Cardiac fibroblast (primary cell): ENCODE data around the gene CHRM4.

ENCODE experiments used
- DNase-seq, 2 donors: peaks; one replicate each; pipeline versions ENCODE4 v3.0.0 to v3.0.0-alpha.2; 2010; ENCODE audit warnings: low read depth in 2 of 2
- H3K4me3 ChIP-seq, 2 donors: replicated peaks in 1 of 2; 1 replicate in 1 of 2; 2 replicates in 1 of 2; pipeline ENCODE4 v1.5.1; 2011; ENCODE audit warnings: low read depth in 2 of 2, low read length in 2 of 2, mild to moderate bottlenecking in 2 of 2, moderate library complexity in 1 of 2
- TF ChIP-seq, protein P1 (sequence below): IDR thresholded peaks from one replicate; pipeline ENCODE4 v1.5.1; 2011; ENCODE audit warnings: low read depth, mild to moderate bottlenecking, low read length, inconsistent platforms

CHRM4 gene

DNA sequence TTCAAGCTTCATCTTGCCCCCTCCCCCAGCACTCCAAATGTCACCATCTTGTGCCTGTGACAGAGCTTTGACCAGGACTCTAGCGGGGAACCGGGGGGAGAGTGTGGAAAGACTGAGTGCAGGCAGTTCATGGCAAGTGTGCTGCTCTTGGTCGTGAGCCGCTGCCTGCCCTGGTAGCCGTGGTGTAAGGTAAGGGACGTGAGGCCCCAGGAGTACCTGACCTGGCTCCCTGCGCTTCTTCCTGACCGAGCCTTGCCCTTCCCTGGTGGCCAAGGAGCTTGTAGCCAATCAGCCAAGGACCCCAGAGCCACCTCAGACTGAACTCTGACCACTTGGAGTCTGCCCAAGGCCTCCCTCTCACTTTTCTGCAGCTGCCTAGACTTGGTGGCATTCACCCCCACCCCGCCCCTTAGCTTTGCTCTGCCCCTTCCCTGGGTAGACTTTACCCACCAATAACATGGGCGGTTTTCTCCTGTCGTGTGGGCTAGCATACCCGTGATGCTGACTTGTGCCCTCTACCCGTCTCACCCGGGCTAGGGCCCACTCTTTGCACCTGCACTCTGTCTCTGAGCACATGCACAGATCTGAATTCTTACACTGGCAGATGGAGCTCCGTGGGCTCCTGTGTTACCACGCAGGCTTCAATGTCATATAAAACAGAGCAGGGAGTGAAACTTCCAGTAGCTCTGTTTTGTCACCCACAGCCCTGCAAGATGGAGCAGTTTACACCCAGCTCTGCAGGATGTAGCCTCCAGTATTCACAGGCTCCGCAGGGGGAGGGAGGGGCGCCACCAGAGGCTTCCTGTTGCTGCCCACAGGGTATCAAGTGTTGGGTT, 42.8 kb downstream of the CHRM4 start:
- TF ChIP-seq, protein P1, sequence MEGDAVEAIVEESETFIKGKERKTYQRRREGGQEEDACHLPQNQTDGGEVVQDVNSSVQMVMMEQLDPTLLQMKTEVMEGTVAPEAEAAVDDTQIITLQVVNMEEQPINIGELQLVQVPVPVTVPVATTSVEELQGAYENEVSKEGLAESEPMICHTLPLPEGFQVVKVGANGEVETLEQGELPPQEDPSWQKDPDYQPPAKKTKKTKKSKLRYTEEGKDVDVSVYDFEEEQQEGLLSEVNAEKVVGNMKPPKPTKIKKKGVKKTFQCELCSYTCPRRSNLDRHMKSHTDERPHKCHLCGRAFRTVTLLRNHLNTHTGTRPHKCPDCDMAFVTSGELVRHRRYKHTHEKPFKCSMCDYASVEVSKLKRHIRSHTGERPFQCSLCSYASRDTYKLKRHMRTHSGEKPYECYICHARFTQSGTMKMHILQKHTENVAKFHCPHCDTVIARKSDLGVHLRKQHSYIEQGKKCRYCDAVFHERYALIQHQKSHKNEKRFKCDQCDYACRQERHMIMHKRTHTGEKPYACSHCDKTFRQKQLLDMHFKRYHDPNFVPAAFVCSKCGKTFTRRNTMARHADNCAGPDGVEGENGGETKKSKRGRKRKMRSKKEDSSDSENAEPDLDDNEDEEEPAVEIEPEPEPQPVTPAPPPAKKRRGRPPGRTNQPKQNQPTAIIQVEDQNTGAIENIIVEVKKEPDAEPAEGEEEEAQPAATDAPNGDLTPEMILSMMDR: no peak
- no peak for DNase-seq
- H3K4me3 ChIP-seq: peak overlapping the region; percentile 93 to 96

DNA sequence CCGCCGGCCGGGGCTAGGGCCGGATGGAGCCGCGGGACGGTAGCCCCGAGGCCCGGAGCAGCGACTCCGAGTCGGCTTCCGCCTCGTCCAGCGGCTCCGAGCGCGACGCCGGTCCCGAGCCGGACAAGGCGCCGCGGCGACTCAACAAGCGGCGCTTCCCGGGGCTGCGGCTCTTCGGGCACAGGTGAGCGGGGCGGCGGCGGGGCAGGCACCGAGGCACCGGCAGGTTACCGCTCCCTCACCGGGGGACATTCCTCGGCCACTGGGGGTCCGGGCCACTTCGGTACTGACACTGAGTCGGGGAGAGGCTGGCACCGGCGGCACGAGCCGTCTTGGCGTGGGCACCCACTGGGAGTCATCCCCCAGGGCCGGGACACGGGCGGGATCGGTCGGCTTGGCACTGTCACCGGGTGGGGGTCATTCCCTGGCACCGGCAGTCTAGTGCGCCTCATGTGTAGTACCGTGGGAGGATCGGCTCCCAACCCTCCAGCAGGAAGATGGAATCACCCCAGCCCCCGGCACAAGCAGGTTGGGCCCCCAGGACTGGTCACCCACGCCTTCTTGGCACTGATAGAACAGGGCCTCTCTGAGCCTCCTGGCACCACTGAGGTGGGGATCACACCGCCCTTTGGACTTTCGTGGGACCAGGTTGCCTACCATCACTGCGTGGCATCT, 43.8 kb downstream of the CHRM4 start:
- TF ChIP-seq, protein P1: no peak
- H3K4me3 ChIP-seq: peak overlapping the region; percentile 93 to 96
- no peak for DNase-seq

DNA sequence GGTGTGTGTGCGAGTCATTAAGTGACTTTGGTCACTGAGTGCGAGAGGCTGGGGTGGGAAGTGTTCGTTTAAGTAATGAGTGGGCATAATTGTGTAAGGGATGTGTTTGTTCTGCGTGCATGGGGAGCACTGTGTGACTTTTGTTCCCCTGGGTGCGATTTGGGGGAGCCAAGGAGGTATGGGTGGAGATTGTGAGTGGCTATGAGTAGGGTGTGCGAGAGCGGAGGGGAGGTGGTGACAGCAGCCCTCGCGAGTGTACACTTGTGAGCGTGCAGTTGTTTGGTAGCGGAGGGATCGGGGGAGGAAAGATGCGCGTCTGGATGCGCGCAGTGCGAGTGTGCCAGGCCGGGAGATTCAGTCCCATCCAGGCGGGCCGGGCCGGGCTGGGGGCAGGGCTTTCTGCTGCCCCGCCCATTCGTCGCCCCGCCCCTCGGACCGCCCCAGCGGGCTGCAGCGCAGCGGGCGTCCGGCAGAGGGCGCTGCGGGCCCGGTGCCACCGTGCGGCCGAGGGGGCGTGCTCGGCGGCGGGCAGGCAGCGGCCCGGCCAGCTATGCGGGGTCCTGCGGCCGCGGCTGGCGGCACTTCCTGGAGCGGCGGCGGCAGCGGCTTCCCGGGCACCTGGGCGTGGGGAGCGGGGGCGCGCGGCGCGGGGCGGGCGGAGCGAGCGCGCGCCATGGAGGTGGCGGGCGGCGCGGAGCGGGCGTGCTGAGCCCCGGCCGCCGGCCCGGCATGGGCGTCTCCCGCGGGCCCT, 44.5 kb downstream of the CHRM4 start, which contains the start of gene DGKZ:
Gene DGKZ, plus strand, starts transcription at position 578 of the 751 bp plus-strand sequence. CDS start 197 bp downstream, outside the sequence.
- TF ChIP-seq, protein P1: peak; percentile 30
- H3K4me3 ChIP-seq: peak within 1 kb of the TSS; percentile 93 to 96
- DNase-seq: peak; percentile 76 to 89

DNA sequence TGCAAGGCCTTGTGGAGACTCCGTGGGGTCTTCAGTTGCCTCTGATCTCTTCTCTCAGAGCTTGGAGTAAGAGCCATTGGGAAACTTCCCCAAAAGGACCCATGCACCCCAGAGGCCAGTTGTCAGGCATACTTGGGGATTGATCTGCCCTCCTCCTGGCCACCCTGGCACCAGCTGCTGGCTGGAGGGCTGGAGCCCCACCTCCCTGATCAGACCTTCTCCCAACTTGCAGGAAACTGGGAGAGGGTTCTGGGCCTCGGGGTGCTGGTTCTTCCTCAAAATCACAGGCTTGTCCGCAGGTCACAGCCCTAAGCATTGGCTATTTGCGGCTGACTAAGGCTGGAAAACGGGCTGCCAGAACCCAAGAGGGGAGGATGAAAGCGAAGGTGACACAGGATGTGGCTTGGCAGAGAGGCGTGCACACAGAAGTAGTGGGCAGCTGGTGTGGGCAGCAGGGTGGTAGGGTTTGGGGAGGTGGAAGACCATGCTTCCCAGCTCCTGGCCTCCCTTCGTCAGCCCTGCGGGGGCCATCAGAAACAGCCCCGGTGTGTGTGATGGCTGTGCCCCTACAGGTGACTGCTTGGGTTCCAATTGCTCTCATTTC, 45.6 kb downstream of the CHRM4 start:
- TF ChIP-seq, protein P1: no peak
- DNase-seq: no peak
- no peak overlapping the region for H3K4me3 ChIP-seq

DNA sequence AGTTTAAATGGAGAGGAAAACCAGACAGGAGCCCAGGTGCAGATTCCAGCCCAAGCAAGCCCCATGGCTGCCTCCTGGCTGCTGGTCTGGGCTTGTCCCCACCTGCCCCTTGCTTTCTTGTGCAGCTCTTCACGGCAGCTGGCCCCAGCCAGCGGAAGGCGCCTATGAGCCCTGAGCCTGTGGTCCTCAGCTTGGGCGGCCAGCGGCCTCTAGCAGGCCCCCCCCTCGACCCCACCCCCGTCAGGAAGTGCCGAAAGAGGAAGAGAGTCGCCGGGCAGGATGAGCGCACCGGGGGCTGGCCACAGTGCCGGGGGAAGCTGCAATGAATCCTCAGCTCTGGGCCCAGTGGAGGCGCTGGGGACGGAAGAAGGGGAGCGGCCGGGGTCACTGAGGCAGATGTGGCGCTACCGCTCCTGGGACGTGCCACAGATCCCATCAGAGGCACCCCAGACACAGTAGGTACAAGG, 46.4 kb downstream of the CHRM4 start:
- TF ChIP-seq, protein P1: no peak
- DNase-seq: no peak

DNA sequence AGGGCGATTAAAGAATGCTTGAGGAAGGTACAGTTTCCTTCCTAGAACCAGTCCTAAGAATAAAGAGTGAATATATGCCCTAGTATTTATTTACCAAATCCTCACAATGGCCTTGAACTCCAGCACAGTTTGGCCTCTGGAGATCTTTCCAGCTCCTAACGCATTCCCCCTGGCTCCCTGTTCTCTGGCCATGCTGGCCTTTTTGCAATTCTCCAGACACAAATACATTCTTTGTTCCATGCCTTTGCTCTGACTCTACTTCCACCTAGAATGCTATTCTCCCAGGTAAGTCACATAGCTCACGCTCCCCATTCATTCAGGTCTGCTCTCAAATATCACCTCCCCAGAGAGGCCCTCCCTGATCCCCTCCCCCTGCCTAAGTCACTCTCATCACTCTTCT, 48.1 kb downstream of the CHRM4 start:
- no peak overlapping the region for H3K4me3 ChIP-seq
- TF ChIP-seq, protein P1: no peak
- DNase-seq: no peak

More for the DNA sequence above, 46.4 kb downstream of the CHRM4 start:
- H3K4me3 ChIP-seq: no peak overlapping the region
